ENCODE data around the gene TNFRSF12A.
A peak's percentile ranks its signal among the peaks of the same experiment; 100 is the strongest.

Gene TNFRSF12A, protein sequence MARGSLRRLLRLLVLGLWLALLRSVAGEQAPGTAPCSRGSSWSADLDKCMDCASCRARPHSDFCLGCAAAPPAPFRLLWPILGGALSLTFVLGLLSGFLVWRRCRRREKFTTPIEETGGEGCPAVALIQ

DNA sequence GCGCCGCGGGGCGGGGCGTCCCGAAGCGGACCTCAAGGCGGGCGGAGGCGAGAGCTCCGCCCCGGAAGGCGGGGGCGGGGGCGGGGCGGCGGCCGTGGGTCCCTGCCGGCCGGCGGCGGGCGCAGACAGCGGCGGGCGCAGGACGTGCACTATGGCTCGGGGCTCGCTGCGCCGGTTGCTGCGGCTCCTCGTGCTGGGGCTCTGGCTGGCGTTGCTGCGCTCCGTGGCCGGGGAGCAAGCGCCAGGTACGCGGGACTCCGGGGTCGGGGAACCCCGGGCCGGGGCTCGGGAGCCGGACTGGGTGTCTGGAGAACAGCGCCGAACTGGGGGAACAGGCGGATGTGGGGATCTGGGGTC lies at the start of gene TNFRSF12A:
Gene TNFRSF12A, plus strand, starts transcription at position 122 of the 357 bp plus-strand sequence. Its CDS starts 30 bp downstream, at position 152.
- DNase-seq = peak; percentile 85

DNA sequence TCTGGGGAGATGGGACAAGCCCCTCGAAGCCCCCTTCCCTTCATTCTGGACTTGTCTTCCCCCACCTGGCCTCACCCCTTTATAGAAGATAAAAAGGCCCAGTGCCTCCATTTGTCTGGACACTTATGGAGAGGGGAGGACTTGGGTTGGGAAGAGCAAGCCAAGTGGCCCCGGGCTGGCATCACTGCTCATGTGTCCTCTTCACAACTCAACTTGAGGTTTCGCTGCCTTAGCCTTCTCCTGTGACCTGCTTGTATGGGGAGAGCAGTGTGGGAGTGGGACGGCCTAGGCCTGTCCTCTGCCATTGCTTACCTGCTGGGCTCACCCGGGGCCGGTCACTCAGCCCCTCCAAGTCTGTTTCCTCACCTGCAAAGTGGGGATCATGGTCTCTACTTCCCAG lies 49.6 kb upstream of the TNFRSF12A start:
- peak; percentile 36 for DNase-seq

DNA sequence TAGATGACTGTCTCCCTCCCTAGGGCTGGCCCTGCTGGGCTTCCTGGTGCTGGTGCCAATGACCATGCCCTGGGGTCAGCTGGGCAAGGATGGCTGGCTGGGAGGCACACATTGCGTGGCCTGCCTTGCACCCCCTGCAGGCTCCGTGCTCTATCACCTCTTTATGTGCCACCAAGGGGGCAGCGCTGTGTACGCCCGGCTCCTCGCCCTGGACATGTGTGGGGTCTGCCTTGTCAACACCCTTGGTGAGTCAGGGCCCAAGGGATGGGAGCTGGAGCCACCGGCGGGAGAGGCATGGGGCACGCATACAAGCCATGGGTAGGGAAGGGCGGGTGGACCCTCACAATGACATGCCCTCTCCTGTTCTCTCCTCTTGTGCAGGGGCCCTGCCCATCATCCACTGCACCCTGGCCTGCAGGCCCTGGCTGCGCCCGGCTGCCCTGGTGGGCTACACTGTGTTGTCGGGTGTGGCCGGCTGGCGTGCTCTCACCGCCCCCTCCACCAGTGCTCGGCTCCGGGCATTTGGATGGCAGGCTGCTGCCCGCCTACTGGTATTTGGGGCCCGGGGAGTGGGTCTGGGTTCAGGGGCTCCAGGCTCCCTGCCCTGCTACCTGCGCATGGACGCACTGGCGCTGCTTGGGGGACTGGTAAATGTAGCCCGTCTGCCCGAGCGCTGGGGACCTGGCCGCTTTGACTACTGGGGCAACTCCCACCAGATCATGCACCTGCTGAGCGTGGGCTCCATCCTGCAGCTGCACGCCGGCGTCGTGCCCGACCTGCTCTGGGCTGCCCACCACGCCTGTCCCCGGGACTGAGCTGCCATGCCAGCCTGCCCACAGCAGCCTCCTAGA lies 48.8 kb upstream of the TNFRSF12A start:
- no peak for DNase-seq

DNA sequence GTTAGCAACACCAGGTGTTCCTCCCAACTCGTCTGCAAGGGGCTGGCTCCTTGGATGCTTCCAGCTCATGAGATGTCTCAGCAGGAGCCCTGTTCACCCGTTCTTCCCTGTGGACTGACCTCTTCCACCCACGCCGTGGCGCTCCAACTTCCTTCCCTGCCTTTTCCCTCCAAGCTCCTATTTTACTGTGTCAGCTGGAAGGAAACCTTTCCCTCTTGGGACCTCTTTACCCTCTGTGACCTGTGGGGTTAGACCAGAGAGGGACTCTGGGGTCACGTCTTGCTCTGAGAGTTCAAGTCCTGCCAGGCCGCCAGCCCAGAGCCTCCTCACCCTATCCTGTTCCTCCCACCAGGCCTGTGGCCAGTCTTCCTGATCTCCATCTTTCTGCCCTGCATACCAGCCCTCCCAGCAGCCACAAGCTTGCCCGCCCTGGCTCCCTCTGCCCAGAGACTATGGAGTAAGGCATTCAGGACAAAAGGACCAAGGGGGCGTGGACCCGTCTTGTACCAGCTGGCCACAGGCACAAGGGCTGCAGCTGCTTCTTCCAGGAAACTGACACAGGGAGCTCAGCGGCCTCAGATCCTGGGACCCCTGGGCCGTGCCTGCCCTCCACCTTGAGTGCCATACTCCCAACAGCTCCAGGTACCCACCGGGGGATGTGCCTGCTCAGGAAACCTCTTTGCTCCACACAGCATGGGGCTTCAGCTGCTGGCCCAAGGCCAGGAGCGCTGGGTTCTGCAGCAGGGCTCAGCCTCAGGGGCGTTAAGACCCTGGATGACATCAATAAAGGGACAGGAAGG lies 48.0 kb upstream of the TNFRSF12A start:
- no peak for DNase-seq

DNA sequence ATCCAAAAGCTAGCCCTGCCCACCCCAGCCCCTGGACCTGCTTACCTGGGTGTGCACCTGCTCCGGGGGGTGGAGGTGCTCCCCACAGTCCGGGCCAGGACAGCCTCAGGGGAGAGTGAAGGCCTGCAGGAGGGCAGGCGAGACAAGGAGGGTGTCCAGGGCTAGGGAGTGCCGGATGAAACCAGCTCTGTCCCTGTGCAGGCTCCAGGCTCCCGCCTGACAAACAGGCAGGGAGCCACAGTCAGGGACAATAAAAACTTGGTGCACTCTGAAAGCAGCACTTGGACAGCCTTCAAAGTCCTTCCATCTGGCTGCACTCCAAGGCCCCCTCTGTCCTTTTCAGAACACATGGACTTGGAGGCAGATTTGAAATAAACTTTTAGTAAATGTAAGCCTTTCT lies 47.1 kb upstream of the TNFRSF12A start:
- no peak for DNase-seq

DNA sequence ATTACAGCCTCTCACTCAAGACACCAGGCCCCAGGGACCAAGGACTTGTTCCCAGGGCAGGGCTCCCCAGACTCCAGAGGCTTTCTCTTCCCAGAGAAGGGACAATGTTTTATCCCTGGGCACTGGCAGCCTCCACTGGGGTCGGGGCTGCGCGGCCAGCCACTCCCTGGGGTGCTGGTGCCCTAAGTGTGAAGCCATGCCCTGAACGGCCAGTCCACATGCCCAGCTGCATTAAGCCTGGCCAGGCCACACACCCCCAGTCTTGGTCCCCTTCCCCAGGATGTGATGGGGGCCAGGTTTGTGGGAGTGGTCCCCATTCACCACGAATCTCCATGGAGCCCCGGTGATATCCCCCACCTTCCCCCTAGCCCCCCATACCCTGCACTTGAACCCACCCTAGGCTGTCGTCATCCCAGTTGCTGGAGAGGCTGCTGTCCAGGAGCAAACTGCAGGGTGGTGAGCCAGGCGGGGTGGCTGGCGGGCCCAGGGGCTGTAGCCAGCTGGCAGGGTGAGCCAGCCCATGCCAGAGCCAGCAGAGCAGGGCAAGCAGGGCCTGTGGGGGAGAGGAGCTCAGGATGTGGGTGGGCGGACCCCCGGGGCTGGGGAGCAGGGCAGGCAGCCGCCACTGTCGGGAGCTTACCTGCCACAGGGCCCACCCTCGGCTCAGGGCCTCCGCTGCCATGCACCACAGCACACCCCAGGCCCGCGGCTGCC lies 46.4 kb upstream of the TNFRSF12A start:
- no peak for DNase-seq

DNA sequence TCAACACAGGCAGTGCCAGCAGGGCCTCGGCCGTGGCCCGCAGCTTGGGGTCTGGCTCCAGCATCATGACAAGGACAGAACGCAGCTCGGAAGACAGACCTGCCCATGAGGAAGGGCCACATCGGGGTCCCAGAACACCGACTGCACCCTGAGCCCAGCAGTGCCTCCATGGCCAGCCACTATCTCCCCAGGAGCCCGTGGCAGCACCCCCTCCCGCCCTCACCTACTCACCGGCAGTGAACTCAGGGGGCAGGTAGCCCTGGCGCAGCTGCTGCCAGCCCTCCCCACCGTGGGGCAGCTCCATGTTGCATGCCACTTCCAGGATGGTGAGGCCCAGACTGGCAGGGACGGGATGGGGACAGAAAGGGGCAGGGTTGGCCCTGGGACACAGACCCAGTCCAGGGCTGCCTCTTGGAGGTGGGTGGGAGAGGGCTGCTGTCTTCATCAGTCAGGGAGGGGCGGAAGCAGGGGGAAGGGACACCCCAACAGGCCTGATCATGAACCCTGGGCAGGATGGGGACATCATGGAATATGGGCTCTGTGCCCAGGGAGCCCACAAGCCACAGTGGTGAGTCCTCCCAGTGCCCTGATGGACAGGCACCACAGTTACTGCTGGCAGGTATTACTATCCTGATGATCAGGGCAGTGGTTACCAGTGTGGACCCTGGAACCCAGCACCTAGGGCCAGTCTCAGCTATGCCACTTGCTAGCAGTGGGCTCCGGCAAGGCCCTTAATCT lies 45.7 kb upstream of the TNFRSF12A start:
- no peak for DNase-seq

DNA sequence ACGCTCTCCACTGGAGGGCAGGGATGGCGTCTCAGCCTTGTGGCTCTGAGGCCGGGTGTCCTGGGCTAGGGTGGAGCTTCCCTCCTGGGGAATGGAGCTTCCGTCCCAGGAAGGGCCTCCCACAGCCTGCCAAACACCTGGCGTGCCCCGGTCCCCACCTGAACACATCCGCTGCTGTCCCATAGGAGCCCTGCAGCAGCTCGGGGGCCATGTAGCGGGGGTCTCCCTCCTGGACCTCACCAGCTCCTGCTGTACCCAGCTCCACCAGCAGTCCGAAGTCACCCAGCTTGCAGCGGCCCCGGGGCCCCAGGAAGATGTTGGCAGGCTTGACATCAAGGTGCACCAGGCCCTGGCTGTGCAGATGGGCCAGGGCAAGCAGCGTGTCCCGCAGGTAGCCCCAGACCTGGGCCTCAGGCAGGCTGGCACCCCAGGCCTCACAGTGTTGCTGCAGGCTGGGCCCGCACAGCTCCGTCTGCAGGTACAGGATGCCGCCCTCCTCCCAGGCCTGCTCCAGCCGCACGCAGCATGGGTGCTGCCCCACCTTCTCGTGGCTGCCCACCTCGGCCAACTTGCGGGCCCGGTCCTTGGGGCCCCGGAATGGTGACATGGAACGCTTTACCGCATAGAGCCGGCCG lies 44.9 kb upstream of the TNFRSF12A start:
- no peak for DNase-seq

DNA sequence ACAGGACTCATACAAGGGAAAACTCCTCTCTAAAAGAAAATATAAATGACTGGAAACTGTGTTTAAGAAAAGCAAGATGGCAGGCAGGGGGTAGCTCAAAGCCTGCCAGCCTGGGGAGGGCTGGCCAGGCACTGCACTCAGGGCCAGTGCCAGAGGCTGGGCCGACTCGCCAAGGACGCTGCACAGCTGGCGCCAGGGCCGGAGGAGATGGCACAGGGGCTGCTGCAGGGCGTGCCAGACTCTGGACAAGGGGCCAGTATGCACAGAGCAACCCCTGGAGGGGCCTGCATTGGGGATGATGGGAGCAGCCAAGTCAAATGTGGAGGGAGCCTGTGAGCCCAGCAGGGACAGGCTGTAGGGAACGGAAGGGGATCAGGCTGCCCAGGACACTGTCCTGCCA lies 44.0 kb upstream of the TNFRSF12A start:
- DNase-seq = no peak

DNA sequence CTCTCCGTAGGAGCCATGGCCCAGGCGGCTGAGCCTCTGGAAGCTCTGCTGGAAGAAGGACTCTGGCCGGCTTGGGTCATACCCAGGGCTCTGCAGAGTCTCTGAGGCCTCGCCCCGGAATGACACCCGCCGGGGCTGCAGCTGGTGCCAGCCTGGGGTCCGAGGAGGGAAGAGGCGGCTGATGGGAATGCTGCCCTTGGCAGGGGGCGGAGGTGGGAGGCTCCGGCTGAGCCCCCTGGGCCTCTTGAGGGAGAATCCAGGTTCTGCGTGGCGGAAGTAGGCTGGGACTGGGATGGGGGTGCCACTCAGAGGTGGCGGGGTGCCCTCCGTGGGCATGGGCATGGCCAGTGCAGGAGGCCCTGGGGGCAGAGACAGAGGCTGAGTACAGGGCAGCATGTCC lies 43.5 kb upstream of the TNFRSF12A start:
- DNase-seq = no peak

DNA sequence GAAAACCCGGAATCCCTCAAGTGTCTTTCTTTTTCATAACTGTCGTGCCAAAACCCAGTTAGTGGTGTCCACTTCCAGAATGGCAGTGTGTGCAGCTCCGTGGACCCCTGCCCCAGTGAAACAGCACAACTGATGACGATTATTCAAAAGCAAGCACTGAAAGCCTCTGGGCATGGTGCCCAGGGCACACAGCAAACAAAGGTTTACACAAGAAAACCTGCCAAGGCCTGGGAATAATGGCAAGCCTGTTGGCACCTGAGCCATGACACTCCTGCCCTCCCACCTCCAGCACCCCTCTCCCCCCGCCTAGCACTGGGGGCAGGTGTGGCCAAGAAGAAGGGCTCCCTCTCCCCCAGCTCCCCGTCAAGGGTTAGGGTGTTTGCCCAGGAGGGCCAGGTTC lies 42.7 kb upstream of the TNFRSF12A start:
- DNase-seq = no peak

DNA sequence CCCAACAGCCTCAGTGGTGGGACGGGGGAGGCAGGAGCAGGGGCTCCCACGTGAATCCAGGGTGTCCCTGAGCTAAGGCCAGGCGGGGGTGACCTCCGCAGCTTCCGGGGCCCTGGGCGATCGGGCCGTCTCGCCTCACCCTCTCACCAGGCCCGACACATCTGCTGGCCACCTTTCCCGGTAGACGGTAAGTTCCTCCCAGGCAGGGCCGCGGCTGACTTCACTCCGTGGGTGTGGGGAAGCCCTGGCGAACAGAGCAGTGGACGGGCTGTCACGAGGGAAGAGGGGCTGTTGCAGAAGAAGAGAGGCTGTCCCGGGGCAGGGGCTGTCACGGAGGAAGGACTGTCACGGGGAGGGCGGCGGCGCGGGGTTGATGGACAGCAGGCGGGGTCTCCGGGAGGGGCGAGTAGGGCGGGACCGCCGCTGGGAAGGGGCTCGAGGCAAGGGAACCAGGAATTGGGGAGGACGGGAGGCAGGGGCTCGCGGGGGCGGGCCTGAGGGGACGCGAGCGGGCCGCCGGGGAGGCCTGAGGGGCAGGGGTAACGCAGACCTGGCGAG lies 40.4 kb upstream of the TNFRSF12A start:
- DNase-seq = peak; percentile 49

DNA sequence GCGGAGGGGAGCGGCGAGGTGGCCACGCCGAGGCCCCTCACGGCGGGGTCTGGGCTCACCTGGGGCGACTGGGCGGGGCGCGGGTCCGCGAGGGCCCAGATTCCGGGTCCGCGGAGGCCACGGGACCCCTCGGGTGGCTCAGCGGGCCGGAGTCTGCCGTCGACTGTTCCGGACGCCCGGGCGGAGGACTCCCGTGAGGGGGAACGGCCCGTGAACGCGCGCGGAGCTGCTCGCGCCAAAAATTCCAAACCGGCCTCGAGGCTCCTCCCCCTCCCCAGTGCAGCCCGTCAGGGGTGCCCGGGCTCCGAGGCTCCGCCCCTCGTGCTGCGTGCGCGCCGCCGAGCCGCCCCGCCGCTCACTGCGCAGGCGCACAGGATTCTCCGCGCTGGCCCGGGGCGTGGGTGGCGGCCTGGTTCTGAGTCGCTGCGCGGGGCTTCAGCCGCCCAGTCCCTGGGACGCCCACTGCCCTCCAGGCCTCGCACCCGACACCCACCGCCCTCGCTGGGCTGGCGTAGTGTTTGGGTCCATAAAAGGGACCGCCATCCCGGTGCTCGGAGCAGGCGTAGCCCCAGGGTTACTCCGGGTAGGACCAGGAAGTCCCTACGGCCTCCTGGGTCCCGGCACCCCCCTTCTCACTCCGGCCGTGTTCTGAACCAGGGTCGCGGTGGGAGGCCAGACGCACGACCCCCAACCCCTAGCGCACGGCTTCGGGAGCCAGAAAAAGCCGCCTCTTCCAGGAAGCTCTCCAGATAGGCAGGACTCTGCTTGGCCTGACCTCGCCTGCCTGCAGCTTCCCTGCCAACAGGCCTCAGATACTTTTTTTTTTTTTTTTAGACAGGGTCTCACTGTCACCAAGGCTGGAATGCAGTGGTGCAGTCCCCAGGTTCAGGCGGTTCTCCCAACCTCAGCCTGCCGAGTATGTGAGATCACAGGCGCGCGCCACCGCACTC lies 39.7 kb upstream of the TNFRSF12A start, which contains the start of gene PKMYT1:
Gene PKMYT1, minus strand, starts transcription at position 220 of the 950 bp plus-strand sequence. CDS start 789 bp downstream, outside the sequence.
- peak; percentile 94 for DNase-seq

DNA sequence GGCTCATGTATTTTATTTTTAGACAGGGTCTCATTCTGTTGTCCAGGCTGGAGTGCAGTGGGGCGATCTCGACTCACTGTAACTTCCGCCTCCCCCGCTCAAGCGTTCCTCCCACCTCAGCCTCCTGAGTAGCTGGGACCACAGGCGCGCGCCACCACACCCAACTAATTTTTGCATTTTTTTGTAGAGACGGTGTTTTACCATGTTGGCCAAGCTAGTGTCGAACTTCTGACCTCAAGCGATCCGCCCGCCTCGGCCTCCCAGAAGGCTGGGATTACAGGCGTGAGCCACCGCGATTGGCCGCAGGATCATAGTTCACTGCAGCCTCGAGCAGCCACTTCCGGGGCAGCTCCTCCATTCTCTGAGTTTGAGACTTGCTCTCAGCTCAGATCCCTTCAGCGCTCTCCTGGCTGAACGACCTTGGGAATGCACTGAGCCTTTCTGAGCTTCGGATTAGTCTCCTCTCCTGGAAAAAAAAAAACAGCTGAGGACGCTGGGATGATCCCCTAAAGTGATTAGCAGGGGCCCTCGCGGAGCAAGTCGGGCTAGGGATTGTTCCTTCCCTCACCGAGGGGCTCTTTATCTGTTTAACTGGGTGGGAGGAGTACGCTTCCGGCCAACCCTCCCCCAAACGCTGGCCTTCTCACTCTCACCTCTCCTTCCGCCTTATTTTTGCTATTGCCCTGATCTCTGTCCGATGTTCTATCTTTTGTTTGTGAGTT lies 38.8 kb upstream of the TNFRSF12A start:
- DNase-seq = no peak

DNA sequence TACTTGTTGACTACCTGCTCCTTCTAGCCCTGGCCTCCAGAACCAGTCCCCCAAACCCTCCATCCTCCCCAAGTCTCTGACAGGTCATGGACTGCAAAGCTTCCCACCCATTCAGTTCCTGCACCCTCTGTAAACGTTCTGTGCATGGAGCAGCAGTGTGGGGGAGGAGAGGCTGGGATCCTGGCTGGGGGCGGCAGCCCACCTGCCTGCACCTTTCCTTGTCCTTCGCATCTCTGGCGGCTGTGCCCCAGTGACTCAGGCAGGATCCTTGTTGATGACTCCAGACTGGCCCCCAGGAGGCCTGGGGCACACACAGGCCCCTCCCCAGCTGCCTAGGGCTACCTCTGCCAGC lies 38.3 kb upstream of the TNFRSF12A start:
- DNase-seq = no peak

DNA sequence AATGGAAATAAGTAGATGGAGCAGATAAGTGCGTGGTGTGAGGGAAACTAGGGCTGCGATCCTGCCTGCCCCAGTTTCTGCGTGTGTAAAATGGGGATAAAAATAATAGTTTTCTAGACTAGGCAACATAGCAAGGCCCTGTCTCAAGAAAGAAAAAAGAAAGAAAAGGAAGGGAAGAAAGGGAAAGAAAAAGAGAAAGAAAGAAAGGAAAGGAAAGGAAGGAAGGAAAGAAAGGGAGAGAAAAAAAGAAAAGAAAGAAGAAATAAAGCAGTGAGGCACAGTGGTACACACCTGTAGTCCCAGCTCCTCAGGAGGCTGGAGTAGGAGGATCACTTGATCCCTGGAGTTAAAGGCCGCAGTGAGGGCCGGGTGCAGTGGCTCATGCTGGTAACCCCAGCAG lies 37.8 kb upstream of the TNFRSF12A start:
- no peak for DNase-seq

DNA sequence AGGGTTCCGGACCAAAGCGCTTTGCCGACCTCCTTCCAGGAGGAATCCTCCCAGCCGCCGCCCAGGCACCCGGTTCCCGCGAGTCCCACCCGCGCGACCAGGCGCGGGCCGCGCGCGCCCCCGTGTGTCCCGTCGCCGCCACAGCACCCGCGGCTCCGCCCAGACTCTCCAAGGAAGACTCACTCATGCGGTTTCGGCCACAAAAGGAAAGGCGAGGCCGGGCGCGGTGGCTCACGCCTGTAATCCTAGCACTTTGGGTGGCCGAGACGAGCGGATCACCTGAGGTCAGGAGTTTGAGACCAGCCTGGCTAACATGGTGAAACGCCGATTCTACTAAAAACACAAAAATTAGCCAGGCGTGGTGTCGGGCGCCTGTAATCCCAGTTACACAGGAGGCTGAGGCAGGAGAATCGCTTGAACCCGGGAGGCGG lies 36.4 kb upstream of the TNFRSF12A start:
- peak; percentile 91 for DNase-seq

DNA sequence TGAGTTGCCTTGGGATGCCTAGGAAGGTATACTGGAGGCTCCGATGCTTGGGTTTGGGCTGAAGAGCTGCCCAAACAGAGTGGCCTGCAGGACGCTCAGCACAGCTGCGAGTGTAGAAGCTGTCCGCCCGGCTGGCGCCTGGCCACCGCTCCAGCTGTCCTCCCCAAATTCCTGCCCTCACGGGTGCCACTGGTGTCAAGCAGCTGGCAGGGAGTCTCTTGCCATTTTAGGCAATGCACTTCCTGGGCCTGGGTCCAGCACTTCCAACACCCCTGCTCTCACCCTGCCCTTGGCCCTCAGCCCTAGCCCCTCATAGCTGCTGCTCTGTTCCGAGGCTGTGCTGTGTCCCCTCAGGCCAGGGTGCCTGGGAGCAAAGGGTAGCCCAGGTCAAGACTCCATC lies 34.7 kb upstream of the TNFRSF12A start:
- DNase-seq = no peak

DNA sequence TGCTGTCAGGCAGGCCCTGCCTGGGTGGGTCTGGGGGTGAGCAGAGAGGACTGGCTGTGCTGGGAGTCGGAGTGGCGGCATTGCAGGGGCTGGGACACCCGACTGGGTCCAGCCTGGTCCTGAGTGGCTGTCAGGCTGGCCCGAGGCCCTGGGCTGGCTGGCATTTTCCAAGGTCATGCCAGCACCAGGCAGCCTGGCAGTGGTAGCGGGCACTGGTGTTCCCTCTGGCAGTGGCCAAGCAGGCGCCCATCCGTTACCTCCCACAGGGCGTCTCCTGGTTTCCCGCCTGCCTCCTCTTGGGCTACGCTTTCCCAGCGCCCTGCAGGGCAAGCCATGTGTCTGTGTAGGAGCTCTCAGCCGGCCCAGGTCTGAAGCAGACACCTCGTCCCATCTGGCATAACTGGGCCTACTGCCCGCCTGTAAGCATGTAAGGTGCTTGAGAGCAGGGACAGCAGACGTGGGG lies 34.2 kb upstream of the TNFRSF12A start:
- DNase-seq = no peak
